ENCODE measurements around the gene FGFR3. TPM values are rescaled to one million over a fixed set of nuclear protein-coding genes. Genes with fewer than 3 reads are reported as not detected.

The FGFR3 gene
- total and polyA plus RNA-seq, 11 donors, result 1.1 to 4.6 (median 2.3) TPM

DNA sequence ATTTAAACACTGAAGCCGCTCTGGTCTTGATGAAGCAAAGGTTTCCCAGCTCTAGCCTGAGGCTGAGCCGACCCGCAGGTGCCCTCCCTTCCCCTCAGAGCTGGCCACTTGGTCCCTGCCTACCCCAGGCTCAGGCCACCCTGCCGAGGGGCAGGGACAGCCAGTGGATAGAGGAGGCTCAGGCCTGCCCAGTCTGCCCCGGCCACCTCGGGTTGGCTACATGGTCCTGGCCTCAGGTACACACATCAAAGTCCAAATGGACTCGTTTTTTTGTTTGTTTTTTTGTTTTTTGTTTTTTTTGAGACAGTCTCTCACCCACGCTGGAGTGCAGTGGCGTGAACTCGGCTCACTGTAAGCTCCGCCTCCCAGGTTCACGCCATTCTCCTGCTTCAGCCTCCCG, 47.9 kb upstream of the FGFR3 start:
- Histone ChIP-seq H3K4me1 (peaks cover 0 to 11% (median 2%) of the 10 kb centered on the region in 12 donors), H3K36me3 (peaks cover 0 to 52% (median 19%) of the 10 kb centered on the region in 9 donors), H3K27me3 (peaks cover 0 to 7% (median 0%) of the 10 kb centered on the region in 9 donors), H3K27ac (no peak overlapping the region), H3K9me3 (no peaks in the 10 kb centered on the region), H3K4me3 (no peak overlapping the region)
- ATAC-seq (no peak), DNase-seq (no peak)
- intact Hi-C loops (cut with DNase I), result loop anchor here in 7 of 10 donors (5.0 kb wide), 3 partner anchors 62 to 157 kb away; no protein-coding TSS in a partner anchor
- TF ChIP-seq, protein P1, sequence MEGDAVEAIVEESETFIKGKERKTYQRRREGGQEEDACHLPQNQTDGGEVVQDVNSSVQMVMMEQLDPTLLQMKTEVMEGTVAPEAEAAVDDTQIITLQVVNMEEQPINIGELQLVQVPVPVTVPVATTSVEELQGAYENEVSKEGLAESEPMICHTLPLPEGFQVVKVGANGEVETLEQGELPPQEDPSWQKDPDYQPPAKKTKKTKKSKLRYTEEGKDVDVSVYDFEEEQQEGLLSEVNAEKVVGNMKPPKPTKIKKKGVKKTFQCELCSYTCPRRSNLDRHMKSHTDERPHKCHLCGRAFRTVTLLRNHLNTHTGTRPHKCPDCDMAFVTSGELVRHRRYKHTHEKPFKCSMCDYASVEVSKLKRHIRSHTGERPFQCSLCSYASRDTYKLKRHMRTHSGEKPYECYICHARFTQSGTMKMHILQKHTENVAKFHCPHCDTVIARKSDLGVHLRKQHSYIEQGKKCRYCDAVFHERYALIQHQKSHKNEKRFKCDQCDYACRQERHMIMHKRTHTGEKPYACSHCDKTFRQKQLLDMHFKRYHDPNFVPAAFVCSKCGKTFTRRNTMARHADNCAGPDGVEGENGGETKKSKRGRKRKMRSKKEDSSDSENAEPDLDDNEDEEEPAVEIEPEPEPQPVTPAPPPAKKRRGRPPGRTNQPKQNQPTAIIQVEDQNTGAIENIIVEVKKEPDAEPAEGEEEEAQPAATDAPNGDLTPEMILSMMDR (IDR thresholded peaks at IDR 0.05), result no peak
- TF ChIP-seq POLR2A (IDR thresholded peaks at IDR 0.05), result no peak
- 91 to 94% (median 91%) methylated on average over 13 of the region's 13 CpGs for WGBS, 4 donors

DNA sequence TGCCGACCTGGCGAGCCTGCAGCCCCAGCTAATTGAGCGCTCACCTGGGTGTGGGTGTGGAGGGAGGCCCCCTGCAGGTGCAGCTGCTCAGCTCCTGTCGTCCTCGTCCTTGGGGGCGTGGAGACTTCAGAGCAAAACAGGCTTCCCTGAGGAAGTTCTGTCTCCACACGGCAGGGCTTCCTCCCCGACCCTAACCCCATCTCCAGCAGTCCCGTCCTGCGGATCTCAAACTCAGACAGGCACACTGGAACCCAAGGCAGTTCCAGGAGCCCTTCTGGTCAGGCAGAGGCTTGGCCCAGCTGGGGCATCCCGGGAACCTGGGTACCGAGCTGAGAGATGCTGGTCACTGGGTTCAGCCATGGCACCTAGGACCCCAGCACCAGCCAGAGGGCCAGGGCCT, 47.4 kb upstream of the FGFR3 start:
- DNase-seq (no peak), ATAC-seq (peak in 1 of 4 donors; percentile 2)
- Histone ChIP-seq H3K4me3 (no peak overlapping the region), H3K9me3 (no peaks in the 10 kb centered on the region), H3K4me1 (peaks cover 0 to 11% (median 2%) of the 10 kb centered on the region in 12 donors), H3K27me3 (peaks cover 0 to 7% (median 0%) of the 10 kb centered on the region in 9 donors), H3K27ac (no peak overlapping the region), H3K36me3 (peaks cover 0 to 47% (median 14%) of the 10 kb centered on the region in 9 donors)
- TF ChIP-seq POLR2A (IDR thresholded peaks at IDR 0.05), result no peak
- WGBS, 4 donors, result 83 to 88% (median 87%) methylated on average over 8 to 12 of the region's 12 CpGs
- intact Hi-C loops (cut with DNase I), result loop anchor here (1.0 to 5.0 kb wide), 7 partner anchors 62 to 157 kb away; no protein-coding TSS in a partner anchor

DNA sequence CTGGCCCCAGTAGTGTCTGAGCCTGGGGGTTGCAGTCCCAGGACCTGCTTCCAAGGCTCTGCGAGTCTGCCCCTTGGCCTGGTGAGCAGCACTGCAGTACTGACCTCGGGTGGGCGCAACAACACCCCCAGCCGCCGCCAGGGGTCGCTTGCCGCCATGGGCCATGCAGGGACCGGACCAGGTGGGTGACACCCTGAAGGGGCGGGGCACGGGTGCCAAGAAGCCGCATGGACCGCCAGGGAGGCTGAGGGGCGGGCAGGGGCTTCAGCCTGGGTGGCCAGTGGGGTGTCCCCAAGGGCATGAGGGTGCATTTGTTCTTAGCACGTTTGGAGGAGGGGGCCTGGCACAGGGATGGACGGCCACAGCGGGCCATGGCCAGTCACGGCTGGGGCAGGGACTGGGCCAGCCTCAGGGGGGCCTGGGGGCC, 46.8 kb upstream of the FGFR3 start:
- no peak overlapping the region for H3K27ac ChIP-seq
- H3K4me3 ChIP-seq, result no peak overlapping the region
- intact Hi-C loops (cut with DNase I), result loop anchor here (1.0 to 5.0 kb wide), 7 partner anchors 61 to 156 kb away; no protein-coding TSS in a partner anchor
- TF ChIP-seq POLR2A (IDR thresholded peaks at IDR 0.05), result no peak
- TF ChIP-seq, protein P1 (IDR thresholded peaks at IDR 0.05), result peak; percentile 68 to 88 (median 78)
- H3K9me3 ChIP-seq, result no peaks in the 10 kb centered on the region
- H3K27me3 ChIP-seq, result peaks cover 0 to 7% (median 0%) of the 10 kb centered on the region in 9 donors
- 0 to 16% (median 15%) methylated on average over 2 to 17 of the region's 17 CpGs for WGBS, 4 donors
- ATAC-seq, result peak; percentile 35 to 79 (median 70)
- peaks cover 0 to 41% (median 9%) of the 10 kb centered on the region in 9 donors for H3K36me3 ChIP-seq
- DNase-seq, result peak; percentile 55 to 87 (median 71)
- peaks cover 0 to 11% (median 2%) of the 10 kb centered on the region in 12 donors for H3K4me1 ChIP-seq

DNA sequence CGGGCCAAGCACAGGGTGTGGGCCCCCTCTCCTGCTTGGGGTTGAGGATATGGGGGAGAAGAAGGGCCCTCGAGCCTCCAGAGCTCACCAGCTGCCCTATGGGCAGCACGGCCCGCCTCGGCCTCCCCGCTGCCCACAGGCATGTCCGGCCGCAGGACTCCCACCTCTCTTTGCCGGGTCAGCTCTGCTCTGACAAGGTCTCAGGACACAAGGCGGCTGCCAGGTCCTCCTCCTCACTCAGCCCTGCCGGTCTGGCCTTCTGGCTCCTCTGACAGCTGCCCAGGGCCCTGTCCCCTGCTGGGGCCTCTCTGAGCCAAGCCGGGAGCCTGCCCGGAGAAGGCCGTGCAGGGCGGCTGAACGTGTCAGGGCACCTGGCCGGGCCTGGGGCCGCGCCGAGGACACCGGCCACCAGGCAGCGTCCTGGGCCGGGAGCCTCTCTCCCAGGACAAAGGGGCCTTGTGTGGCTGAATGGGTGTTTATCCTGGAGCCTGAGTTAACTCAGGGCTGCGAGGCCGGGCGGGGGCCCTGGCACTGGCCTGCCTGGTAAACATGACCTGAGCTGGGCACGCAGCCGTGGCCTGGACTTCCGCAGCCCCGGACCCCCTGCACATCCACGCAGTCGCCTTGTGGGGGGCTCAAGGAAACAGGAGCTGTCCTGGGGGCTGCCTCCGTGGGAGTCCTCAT, 46.0 kb upstream of the FGFR3 start:
- WGBS, 4 donors, result 82 to 87% (median 85%) methylated on average over 20 to 33 of the region's 33 CpGs
- intact Hi-C loops (cut with DNase I), result loop anchor here (1.0 to 5.0 kb wide), 7 partner anchors 60 to 155 kb away; no protein-coding TSS in a partner anchor

More for the DNA sequence above, 46.0 kb upstream of the FGFR3 start:
- Histone ChIP-seq H3K27me3 (peaks cover 0 to 7% (median 0%) of the 10 kb centered on the region in 9 donors), H3K4me3 (no peak overlapping the region), H3K9me3 (no peaks in the 10 kb centered on the region), H3K27ac (no peak overlapping the region), H3K36me3 (peaks cover 0 to 33% (median 7%) of the 10 kb centered on the region in 9 donors), H3K4me1 (peaks cover 0 to 11% (median 2%) of the 10 kb centered on the region in 12 donors)
- DNase-seq (no peak), ATAC-seq (no peak)
- TF ChIP-seq POLR2A (IDR thresholded peaks at IDR 0.05), result no peak
- TF ChIP-seq, protein P1 (IDR thresholded peaks at IDR 0.05), result no peak

All from heart left ventricle (tissue), 16 donors.